ENCODE measurements around the gene DDX5.

DNA sequence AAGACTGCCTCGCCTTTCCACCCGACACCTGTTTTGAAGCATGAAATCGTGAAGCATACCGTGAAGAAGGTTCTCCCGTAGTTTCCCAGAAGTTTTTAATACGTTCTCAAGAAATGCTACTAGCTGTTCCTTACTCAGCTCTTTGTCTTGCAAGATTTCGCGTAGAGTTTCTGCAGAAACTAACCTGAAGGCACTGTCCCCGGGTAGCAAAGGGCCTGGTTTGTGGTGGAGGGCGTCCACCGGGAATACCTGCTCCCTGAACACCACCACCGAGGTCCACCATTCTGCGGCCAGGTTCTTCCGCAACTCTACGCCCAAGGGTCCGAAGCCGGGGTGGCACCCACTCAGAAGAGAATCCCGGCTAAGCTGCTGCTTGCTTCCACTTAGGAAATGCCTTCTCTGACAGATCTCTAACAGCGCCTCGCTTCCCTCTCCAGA lies 9.7 kb downstream of the DDX5 start:
- TF ChIP-seq EZH2phosphoT487 (IDR thresholded peaks at IDR 0.05; ENCODE audit: borderline replicate concordance) (no peak), EZH2 (IDR thresholded peaks at IDR 0.05) (no peak), SP1 (IDR thresholded peaks at IDR 0.05; ENCODE audit: low read depth) (no peak), MAX (IDR thresholded peaks at IDR 0.05) (no peak), POLR2A (IDR thresholded peaks at IDR 0.05; ENCODE audit: borderline replicate concordance, extremely low read depth, insufficient read depth, insufficient read length) (no peak), EGR1 (IDR thresholded peaks at IDR 0.05; ENCODE audit: low read depth) (no peak), SRF (IDR thresholded peaks at IDR 0.05; ENCODE audit: low read depth) (no peak), ZFX (IDR thresholded peaks at IDR 0.05) (no peak), ZBTB33 (IDR thresholded peaks at IDR 0.05; ENCODE audit: extremely low read depth, insufficient replicate concordance, low read length) (no peak), SIN3A (IDR thresholded peaks at IDR 0.05; ENCODE audit: low read depth) (no peak)
- TF ChIP-seq, protein P1, sequence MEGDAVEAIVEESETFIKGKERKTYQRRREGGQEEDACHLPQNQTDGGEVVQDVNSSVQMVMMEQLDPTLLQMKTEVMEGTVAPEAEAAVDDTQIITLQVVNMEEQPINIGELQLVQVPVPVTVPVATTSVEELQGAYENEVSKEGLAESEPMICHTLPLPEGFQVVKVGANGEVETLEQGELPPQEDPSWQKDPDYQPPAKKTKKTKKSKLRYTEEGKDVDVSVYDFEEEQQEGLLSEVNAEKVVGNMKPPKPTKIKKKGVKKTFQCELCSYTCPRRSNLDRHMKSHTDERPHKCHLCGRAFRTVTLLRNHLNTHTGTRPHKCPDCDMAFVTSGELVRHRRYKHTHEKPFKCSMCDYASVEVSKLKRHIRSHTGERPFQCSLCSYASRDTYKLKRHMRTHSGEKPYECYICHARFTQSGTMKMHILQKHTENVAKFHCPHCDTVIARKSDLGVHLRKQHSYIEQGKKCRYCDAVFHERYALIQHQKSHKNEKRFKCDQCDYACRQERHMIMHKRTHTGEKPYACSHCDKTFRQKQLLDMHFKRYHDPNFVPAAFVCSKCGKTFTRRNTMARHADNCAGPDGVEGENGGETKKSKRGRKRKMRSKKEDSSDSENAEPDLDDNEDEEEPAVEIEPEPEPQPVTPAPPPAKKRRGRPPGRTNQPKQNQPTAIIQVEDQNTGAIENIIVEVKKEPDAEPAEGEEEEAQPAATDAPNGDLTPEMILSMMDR (IDR thresholded peaks at IDR 0.05 in 2 of 3, conservative IDR thresholded peaks at IDR 0.05 in 1 of 3; ENCODE audit: borderline replicate concordance in 1 of 3, insufficient read depth in 1 of 3, low read depth in 2 of 3, low read length in 2 of 3), result no peak
- TF ChIP-seq, protein P2, sequence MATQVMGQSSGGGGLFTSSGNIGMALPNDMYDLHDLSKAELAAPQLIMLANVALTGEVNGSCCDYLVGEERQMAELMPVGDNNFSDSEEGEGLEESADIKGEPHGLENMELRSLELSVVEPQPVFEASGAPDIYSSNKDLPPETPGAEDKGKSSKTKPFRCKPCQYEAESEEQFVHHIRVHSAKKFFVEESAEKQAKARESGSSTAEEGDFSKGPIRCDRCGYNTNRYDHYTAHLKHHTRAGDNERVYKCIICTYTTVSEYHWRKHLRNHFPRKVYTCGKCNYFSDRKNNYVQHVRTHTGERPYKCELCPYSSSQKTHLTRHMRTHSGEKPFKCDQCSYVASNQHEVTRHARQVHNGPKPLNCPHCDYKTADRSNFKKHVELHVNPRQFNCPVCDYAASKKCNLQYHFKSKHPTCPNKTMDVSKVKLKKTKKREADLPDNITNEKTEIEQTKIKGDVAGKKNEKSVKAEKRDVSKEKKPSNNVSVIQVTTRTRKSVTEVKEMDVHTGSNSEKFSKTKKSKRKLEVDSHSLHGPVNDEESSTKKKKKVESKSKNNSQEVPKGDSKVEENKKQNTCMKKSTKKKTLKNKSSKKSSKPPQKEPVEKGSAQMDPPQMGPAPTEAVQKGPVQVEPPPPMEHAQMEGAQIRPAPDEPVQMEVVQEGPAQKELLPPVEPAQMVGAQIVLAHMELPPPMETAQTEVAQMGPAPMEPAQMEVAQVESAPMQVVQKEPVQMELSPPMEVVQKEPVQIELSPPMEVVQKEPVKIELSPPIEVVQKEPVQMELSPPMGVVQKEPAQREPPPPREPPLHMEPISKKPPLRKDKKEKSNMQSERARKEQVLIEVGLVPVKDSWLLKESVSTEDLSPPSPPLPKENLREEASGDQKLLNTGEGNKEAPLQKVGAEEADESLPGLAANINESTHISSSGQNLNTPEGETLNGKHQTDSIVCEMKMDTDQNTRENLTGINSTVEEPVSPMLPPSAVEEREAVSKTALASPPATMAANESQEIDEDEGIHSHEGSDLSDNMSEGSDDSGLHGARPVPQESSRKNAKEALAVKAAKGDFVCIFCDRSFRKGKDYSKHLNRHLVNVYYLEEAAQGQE (IDR thresholded peaks at IDR 0.05; ENCODE audit: low read depth), result no peak
